SK-N-SH treated with all-trans-retinoic acid at 6 μM for 48 hours (cell line): ENCODE data around the gene PDGFA.

Source experiments
- ARNTL ChIP-seq: fragments of 450-650 bp; formaldehyde crosslinking; IDR thresholded peaks from 2 replicates; pipeline ENCODE4 v1.5.0; 2020; ENCODE audit warnings: low read depth, mild to moderate bottlenecking, moderate library complexity, borderline replicate concordance
- CREB5 ChIP-seq: fragments of 250-450 bp; sonication (Bioruptor Pico); IDR thresholded peaks from 2 replicates; pipeline ENCODE4 v1.5.1; 2020; ENCODE audit warnings: low read depth, mild to moderate bottlenecking, moderate library complexity
- CSDC2 ChIP-seq: fragments of 250-450 bp; sonication (Bioruptor Pico); IDR thresholded peaks from 2 replicates; pipeline ENCODE4 v1.5.0; 2020; ENCODE audit warnings: mild to moderate bottlenecking, moderate library complexity
- CSRNP3 ChIP-seq: fragments of 250-450 bp; sonication (Bioruptor Pico); IDR thresholded peaks from 2 replicates; pipeline ENCODE4 v1.5.1; 2021; ENCODE audit warnings: mild to moderate bottlenecking, moderate library complexity
- ESRRG ChIP-seq: fragments of 250-450 bp; sonication (Bioruptor Pico); IDR thresholded peaks from 2 replicates; pipeline ENCODE4 v1.6.1; 2021; ENCODE audit warnings: mild to moderate bottlenecking
- ISL1 ChIP-seq: fragments of 250-450 bp; sonication (Bioruptor Pico); IDR thresholded peaks from 2 replicates; pipeline ENCODE4 v2.1.2; 2022; ENCODE audit warnings: mild to moderate bottlenecking, moderate library complexity
- POU6F1 ChIP-seq: fragments of 250-450 bp; sonication (Bioruptor Pico); IDR thresholded peaks from 2 replicates; pipeline ENCODE4 v1.8.0; 2021; ENCODE audit warnings: low read depth, mild to moderate bottlenecking, moderate library complexity, borderline replicate concordance
- RARB ChIP-seq: fragments of 250-450 bp; sonication (Bioruptor Pico); IDR thresholded peaks from 2 replicates; pipeline ENCODE4 v1.8.0; 2021; ENCODE audit warnings: mild to moderate bottlenecking, moderate library complexity
- SNAI2 ChIP-seq: fragments of 250-450 bp; sonication (Bioruptor Pico); IDR thresholded peaks from 2 replicates; pipeline ENCODE4 v1.5.0; 2020; ENCODE audit warnings: mild to moderate bottlenecking, moderate library complexity
- TSHZ2 ChIP-seq: fragments of 250-450 bp; sonication (Bioruptor Pico); IDR thresholded peaks from 2 replicates; pipeline ENCODE4 v1.5.0; 2020; ENCODE audit warnings: mild to moderate bottlenecking, moderate library complexity
- ZC3H10 ChIP-seq: fragments of 250-450 bp; sonication (Bioruptor Pico); IDR thresholded peaks from 2 replicates; pipeline ENCODE4 v1.5.1; 2021; ENCODE audit warnings: mild to moderate bottlenecking, moderate library complexity
- ZFP3 ChIP-seq: fragments of 250-450 bp; sonication (Bioruptor Pico); IDR thresholded peaks from 2 replicates; pipeline ENCODE4 v1.5.0; 2020; ENCODE audit warnings: mild to moderate bottlenecking, moderate library complexity
- ZNF565 ChIP-seq: fragments of 450-650 bp; formaldehyde crosslinking; conservative IDR thresholded peaks from 2 replicates; pipeline ENCODE4 v1.5.0; 2020; ENCODE audit warnings: low read depth, mild to moderate bottlenecking, moderate library complexity
- TF ChIP-seq, protein P1 (sequence below): fragments of 250-450 bp; sonication (Bioruptor Pico); IDR thresholded peaks from 2 replicates; pipeline ENCODE4 v1.8.0; 2020; ENCODE audit warnings: mild to moderate bottlenecking, moderate library complexity, borderline replicate concordance

DNA sequence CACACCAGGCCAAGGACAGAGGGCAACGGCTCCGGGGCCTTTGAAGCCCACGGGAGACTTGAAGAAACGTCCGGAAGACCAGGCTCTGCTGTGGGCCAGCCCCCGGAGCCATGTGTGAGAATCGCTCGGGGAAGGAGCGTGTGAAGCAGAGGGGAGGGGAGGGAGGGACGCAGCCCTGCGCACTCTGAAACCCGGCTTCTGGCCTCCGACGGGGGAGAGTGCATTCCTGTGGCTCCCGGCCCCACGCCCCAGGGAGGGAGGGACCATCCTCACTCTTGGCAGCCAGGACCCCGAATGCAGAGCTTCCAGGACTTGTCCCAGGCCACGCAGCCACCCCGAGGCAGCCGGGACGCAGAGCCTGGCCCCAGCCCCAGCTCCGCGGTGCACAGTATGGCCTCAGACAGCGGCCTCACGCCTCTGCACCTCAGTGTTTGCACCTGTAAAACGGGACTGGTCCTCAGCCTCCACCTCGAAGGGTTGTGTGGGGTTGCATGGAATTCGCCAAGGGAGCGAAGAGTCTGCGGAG lies 67.4 kb downstream of the PDGFA start:
- TF ChIP-seq CSDC2 (no peak), ZFP3 (CRISPR knock-in tag) (no peak), ARNTL (CRISPR knock-in tag) (no peak), ZC3H10 (no peak), CREB5 (no peak), CSRNP3 (CRISPR knock-in tag) (no peak), SNAI2 (no peak), ESRRG (no peak), TSHZ2 (no peak), ISL1 (no peak), RARB (CRISPR knock-in tag) (no peak), POU6F1 (no peak), ZNF565 (CRISPR knock-in tag) (no peak)
- TF ChIP-seq, protein P1, sequence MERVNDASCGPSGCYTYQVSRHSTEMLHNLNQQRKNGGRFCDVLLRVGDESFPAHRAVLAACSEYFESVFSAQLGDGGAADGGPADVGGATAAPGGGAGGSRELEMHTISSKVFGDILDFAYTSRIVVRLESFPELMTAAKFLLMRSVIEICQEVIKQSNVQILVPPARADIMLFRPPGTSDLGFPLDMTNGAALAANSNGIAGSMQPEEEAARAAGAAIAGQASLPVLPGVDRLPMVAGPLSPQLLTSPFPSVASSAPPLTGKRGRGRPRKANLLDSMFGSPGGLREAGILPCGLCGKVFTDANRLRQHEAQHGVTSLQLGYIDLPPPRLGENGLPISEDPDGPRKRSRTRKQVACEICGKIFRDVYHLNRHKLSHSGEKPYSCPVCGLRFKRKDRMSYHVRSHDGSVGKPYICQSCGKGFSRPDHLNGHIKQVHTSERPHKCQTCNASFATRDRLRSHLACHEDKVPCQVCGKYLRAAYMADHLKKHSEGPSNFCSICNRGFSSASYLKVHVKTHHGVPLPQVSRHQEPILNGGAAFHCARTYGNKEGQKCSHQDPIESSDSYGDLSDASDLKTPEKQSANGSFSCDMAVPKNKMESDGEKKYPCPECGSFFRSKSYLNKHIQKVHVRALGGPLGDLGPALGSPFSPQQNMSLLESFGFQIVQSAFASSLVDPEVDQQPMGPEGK = no peak
